Measurements from ENCODE around the gene OSGEP. TPM values are rescaled to one million over a fixed set of nuclear protein-coding genes. Genes with fewer than 3 reads are reported as not detected.

OSGEP gene
- total RNA-seq, 2 experiments from 2014 or later: 76.6 to 86.6 TPM

- Histone ChIP-seq H4K20me1 (ENCODE audit: insufficient read depth, low read length) (no peaks in the 10 kb centered on the region), H3K4me2 (ENCODE audit: low read length) (peak within 1 kb of the TSS; percentile 79), H3K4me3 (ENCODE audit: low read depth, low read length, poor library complexity, severe bottlenecking) (peak within 1 kb of the TSS; percentile 77), H2AFZ (ENCODE audit: low read length) (peak within 1 kb of the TSS; percentile 77), H3K79me2 (ENCODE audit: insufficient read depth, low read depth, low read length) (no peaks in the 10 kb centered on the region; the same call in 1 of the 2 replicates), H3K9me3 (ENCODE audit: low read length) (no peaks in the 10 kb centered on the region), H3K27ac (ENCODE audit: low read depth, low read length, poor library complexity, severe bottlenecking) (peak within 1 kb of the TSS; percentile 48), H3K4me1 (ENCODE audit: insufficient read depth, low read length, poor library complexity, severe bottlenecking) (peaks cover 37% of the 10 kb centered on the region), H3K36me3 (ENCODE audit: insufficient read depth, low read length) (peaks cover 1% of the 10 kb centered on the region; the same call in 1 of the 2 replicates), H3K9me2 (ENCODE audit: insufficient read depth, low read length) (no peaks in the 10 kb centered on the region)
- POLR2A ChIA-PET: interaction anchor here (0.5 to 3.6 kb wide), 14 partner anchors 11 to 129 kb away, joined by 3 to 20 read pairs (median 4); partner anchors contain the start of genes APEX1, OSGEP and PARP2
- CTCF ChIA-PET (ENCODE audit: unreplicated experiment): interaction anchor here (0.9 kb wide), 1 partner anchor 10 kb away, joined by 3 read pairs; no protein-coding TSS in a partner anchor
- peak; percentile 76 for DNase-seq (ENCODE audit: low spot score)
- BruUV-seq (replicated peaks): TSS peak; percentile 69
- intact Hi-C loops (cut with micrococcal nuclease; ENCODE audit: unreplicated experiment): loop anchor here (1.0 to 2.0 kb wide), 5 partner anchors 48 to 196 kb away; partner anchors contain the start of genes PARP2, PIP4P1 and PNP
- TF ChIP-seq CTCF (conservative IDR thresholded peaks at IDR 0.05; ENCODE audit: low read length) (no peak), EZH2phosphoT487 (IDR thresholded peaks at IDR 0.05; ENCODE audit: borderline replicate concordance, low read depth, low read length) (no peak)
Observed at GRCh38 chr14:20412876-20413743, 41.5 kb downstream of the OSGEP start, which contains the start of gene TEP1. Gene TEP1 (minus strand): TSS chr14:20413501. CDS start chr14:20408439, 5,062 bp downstream.

GRCh38 chr14:20412411-20412810 lies 42.2 kb downstream of the OSGEP start:
- H2AFZ ChIP-seq (ENCODE audit: low read length): peak overlapping the region; percentile 77
- BruUV-seq (replicated peaks): no TSS peak
- H4K20me1 ChIP-seq (ENCODE audit: insufficient read depth, low read length): no peaks in the 10 kb centered on the region
- CTCF ChIA-PET (ENCODE audit: unreplicated experiment): no interaction called here
- peak overlapping the region; percentile 79 for H3K4me2 ChIP-seq (ENCODE audit: low read length)
- H3K9me3 ChIP-seq (ENCODE audit: low read length): no peaks in the 10 kb centered on the region
- H3K27ac ChIP-seq (ENCODE audit: low read depth, low read length, poor library complexity, severe bottlenecking): peak overlapping the region; percentile 48
- intact Hi-C loops (cut with micrococcal nuclease; ENCODE audit: unreplicated experiment): loop anchor here (2.0 kb wide), 3 partner anchors 48 to 196 kb away; partner anchors contain the start of gene PIP4P1
- H3K36me3 ChIP-seq (ENCODE audit: insufficient read depth, low read length): peaks cover 8% of the 10 kb centered on the region; the same call in 1 of the 2 replicates
- POLR2A ChIA-PET: interaction anchor here (0.5 to 3.6 kb wide), 9 partner anchors 43 to 130 kb away, joined by 3 to 20 read pairs (median 4); partner anchors contain the start of genes APEX1 and PARP2
- peak overlapping the region; percentile 77 for H3K4me3 ChIP-seq (ENCODE audit: low read depth, low read length, poor library complexity, severe bottlenecking)
- H3K9me2 ChIP-seq (ENCODE audit: insufficient read depth, low read length): no peaks in the 10 kb centered on the region
- TF ChIP-seq CTCF (conservative IDR thresholded peaks at IDR 0.05; ENCODE audit: low read length) (no peak), EZH2phosphoT487 (IDR thresholded peaks at IDR 0.05; ENCODE audit: borderline replicate concordance, low read depth, low read length) (no peak)
- DNase-seq (ENCODE audit: low spot score): peak; percentile 30
- no peaks in the 10 kb centered on the region; the same call in 1 of the 2 replicates for H3K79me2 ChIP-seq (ENCODE audit: insufficient read depth, low read depth, low read length)
- H3K4me1 ChIP-seq (ENCODE audit: insufficient read depth, low read length, poor library complexity, severe bottlenecking): peaks cover 35% of the 10 kb centered on the region
